ENCODE measurements around the gene CALN1.
"Not testable (repeated sequence)": the region's sequence is repeated elsewhere in the genome, so short reads cannot be mapped to it uniquely, and the experiment has no call there.

The CALN1 gene

DNA sequence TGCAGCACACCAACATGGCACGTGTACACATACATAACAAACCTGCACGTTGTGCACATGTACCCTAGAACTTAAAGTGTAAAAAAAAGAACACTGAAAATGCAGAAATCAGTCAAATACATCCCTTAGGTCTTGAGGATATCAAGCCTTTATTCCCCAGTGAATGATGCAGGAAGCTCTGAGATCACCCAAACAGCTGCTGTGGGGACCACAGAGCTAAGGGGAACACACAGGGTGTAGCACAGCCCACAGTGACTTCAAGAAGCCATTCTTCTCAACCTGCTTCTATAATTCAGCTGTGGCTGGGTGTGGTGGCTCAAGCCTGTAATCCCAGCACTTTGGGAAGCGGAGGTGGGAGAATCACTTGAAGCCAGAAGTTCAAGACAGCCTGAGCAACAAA lies 314.9 kb downstream of the CALN1 start:
- no peak for DNase-seq (ENCODE audit: low spot score)

DNA sequence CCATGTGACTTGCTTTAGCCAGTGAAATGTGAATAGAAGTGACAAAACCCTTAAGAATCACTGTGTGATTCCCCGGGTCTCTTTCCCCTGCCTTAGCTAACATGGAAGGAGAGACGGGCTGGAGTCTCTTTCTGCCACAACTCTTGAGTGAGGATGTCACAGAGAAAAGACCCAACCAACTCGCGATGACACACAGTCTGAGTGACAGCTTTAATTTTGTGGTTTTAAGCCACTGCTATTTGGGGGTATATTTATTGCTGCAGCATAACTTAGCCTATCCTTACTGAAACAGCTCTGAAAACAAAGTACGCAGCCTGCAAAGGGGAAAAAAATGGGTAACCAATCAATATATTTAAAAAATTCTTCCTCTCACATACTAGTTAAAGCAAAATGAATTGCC lies 319.4 kb downstream of the CALN1 start:
- DNase-seq (ENCODE audit: low spot score) = no peak

DNA sequence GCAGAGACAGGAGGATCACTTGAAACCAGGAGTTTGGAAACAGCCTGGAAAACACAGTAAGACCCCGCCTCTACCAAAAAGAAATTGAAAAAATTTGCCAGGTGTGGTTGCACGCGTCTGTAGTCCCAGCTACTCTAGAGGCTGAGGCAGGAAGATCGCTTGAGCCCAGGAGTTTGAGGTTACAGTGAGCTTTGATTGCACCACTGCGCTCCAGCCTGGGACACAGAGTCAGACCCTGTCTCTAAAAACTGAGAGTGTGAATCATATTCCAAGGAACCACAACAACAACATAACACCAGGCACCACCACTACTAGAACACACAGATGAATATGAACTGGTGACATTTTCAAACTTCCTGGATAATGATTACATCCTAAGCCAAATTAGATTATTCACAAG lies 324.2 kb downstream of the CALN1 start:
- no peak for DNase-seq (ENCODE audit: low spot score)

DNA sequence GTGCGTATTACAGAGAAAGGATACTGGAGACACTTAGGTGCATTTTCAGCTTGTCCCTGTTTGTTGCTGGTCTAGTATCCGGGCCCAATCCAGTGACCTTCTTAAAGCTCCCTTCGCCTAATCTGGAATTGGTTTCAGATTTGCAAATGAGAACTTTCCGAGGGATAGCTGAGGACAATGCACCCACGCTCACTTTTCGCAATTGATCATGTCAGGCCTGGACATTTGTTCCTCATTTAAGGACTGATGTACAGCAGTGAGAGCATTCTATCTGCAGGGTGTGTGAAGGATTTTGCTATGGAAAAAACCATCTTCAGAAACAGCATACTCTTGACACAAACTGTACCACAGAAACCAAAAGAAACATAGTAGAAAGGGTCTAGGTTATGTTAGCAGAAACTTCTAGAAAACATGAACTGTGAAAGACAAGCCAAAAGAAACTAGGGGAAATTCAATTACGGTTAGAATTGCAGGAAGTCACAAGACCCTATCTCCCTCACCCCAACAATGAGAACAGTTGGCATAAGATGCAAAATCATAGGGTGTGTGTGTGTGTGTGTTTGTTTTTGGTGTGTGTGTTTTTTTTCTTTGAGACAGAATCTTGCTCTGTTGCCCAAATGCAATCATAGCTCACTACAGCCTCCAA lies 331.1 kb downstream of the CALN1 start:
- no peak for DNase-seq (ENCODE audit: low spot score)

DNA sequence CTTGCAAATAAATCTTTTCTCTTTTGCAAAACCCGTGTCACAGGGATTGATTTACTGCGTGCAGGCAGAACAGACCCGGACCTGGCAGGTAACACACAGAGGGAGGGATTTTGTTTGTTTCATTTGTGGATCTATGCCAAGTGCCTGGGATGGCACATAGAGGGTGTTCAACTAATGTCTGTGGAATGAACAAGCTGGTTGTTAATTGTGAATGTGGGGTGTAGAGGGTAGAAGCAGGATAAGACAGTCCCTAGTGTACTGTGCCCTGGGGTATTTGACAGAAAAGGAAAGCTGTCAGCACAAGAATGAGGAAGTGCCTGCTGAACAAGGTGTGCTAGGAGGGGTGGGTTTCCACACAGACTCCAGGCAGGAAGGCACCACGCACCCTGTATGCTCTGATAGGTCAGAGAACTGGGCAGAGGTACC lies 331.8 kb downstream of the CALN1 start:
- peak; percentile 35 for DNase-seq (ENCODE audit: low spot score)

DNA sequence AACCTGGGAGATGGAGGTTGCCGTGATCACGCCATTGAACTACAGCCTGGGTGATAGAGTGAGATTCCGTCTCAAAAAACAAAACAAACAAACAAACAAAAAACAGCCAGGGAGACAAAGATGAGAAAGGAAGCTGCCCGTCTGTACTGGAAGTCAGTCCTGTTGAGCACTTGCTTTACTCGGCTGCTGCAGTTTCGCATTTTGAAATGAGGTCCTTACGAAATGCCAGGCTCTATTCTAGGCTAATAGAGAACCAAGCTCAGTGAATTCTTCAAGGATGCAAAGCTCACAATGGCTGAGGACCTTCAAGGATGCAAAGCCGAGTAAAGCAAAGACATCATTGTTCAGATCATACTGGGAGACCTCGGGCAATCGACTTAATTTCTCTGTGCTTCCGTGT lies 333.3 kb downstream of the CALN1 start:
- no peak for DNase-seq (ENCODE audit: low spot score)

DNA sequence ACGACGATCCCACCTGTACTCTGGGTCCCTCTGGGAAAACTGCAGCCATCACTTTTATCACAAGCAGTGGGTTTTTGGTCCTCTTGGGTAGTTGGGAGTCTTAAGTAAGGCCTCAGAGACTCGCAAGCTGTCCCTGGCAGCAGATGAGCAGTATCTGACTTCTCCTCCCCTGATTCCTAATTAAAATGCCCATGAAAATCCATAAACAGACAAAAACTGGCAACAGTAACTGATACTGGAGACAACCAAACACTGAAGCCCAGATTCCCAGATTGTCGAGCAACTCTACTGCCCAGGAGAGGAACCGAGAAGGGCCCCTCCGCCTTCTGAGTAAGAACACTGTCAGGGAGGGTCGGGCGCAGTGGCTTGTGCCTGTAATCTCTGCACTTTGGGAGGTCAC lies 333.8 kb downstream of the CALN1 start:
- peak; percentile 85 for DNase-seq (ENCODE audit: low spot score)

DNA sequence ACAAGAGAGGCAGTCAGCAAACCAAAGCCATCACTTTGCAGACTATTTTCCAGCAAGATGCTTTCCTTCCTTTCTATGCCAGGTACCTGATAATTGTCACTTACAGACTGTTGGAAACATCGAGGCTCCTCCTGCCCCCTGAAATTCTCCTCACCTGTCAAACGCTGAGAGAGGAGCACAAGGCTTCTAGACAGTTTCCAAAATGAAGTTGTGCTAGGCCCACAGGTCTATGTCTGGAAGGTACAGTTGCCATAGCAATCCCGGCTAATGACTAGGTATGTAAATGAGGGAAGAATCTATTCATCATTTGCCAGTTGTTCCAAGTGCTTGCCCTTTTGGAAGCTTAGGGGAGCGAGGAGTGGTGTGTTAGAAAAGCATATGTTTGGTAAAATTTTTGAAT lies 334.4 kb downstream of the CALN1 start:
- DNase-seq (ENCODE audit: low spot score) = no peak

DNA sequence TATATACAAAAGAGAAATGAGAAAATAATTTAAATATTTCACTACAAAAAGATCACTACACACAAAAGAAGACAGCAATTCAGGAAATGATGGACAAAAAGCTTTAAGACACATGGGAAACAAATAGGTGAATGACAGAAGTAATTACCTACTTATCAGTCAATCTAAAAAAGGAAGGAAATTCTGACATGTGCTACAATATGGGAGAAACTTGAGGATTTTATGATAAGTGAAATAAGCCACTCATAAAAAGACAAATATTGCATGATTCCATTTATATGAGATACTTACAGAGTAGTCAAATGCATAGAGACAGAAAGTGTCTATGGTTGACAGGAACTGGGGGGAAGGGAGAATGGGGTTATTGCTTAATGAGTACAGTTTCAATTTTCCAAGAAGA lies 339.2 kb downstream of the CALN1 start:
- no peak for DNase-seq (ENCODE audit: low spot score)

DNA sequence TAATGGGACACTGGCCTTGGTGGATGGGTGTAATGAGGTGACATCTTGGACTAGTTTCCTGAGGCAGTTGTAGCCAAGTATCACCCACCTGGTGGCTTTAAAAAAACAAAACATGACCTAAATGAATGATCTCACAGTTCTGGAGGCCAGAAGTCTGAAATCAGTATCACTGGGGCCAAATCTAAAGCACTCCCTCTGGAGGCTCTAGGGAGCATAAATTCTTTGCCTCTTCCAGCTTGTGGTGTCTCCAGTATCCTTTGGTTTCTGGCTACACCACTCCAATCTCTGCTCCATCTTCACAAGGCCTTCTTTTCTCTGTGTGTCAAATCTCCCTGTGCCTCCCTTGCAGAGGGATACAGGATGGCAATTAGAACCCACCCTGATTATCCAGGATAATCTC lies 342.9 kb downstream of the CALN1 start:
- no peak for DNase-seq (ENCODE audit: low spot score)

DNA sequence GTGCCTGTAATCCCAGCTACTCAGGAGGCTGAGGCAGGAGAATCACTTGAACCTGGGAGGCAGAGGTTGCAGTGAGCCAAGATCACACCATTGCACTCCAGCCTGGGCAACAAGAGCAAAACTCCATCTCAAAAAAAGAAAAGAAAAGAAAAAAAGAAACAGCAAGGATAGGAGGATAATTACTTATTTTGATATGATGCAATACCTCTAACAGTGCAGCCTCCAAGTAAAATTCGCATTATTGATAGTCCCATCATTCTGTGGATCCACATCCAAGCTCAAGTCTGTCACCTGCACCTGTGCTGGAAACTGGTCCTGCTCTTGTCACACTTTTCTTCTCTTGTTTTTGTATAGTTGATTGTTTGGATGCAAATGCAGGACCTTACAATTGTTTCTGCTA lies 346.4 kb downstream of the CALN1 start:
- not testable (repeated sequence) for DNase-seq (ENCODE audit: low spot score)

DNA sequence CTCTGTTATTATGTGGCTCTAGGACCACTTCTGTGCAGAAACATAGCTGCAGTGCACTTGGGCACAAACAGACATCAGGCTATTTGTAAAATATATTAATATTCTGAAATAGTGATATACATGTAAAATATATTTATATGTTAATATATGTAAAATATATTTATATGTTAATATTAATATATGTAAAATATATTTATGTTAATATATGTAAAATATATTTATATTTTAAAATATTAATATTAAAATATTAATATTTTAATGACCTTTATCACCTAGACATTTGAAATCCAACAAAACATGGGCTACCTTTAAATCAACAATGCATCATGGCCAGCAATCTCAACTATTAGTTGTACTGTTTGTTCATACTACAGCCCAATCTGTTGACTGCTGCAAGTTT lies 347.2 kb downstream of the CALN1 start:
- no peak for DNase-seq (ENCODE audit: low spot score)

DNA sequence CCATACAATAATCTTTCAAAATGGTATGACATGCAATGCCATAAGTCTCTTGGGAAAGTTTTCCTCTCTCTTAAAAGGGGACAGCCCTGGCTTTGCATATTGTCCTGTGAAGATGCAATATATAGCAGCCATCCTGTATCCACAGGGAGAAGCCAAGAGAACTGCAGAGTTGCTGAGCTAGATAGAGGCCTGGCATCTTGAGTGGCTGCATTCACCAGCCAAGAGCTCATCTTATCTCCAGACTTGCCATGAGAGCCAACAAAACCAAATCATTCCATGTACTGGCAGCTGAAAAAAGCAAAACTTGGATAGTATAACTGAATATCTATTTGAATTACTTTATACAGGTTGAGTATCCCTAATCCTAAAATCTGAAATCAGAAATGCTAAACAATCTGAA lies 348.8 kb downstream of the CALN1 start:
- peak; percentile 67 for DNase-seq (ENCODE audit: low spot score)

DNA sequence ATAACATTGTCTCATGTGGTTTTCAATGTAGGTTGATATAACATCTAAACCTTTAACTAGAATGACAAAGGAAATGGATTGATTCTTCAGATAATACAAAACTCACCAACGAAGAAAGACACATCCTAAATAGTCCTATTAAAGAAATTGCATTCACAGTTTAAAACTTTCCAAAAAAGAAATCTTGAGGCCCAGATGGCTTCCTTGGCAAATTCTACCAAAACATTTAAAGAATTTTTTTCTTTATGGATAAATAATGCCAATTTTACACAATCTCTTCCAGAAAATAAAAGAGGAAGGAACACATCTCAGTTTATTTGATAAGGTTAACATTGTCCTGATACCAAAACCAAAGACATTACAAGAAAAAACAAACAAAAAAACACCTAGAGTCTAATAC lies 349.5 kb downstream of the CALN1 start:
- no peak for DNase-seq (ENCODE audit: low spot score)

DNA sequence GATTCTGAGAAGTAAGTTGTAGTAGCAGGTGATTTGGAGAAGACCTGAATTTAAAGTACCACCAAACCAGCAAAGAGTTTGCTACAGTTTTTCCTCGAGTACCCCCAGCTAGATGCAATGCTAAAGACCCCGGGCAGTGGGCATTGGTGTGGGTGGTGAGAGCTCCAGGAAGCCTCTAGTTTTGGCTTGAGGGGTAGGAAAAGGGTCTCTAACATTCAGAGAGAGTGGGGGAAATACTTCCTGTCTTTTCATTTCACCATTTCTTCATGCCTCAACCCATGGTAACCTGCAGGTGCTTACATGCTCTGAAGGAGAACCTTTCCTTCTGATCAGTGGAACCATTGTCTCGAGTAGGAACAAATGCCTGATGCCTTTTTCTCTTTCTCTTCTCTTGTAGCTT lies 352.2 kb downstream of the CALN1 start:
- no peak for DNase-seq (ENCODE audit: low spot score)

DNA sequence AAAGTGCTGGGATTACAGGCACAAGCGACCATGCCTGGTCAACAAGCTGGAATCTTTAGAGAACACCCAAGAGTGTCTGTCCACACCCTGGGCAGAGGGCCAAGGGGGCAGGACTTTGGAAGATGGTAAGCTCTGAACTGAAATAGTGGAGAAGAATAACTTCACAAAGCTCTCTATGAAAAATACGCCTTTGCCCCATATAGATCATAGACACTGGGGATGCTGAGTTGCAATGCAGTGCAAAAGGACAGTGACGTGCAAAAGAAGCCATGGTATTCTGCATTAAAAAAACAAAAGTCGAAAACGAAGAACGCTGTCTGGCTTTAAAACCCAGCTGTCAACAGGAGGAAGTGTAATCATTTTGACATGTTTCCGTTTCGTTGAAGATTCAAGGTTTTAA lies 353.6 kb downstream of the CALN1 start:
- DNase-seq (ENCODE audit: low spot score) = no peak

DNA sequence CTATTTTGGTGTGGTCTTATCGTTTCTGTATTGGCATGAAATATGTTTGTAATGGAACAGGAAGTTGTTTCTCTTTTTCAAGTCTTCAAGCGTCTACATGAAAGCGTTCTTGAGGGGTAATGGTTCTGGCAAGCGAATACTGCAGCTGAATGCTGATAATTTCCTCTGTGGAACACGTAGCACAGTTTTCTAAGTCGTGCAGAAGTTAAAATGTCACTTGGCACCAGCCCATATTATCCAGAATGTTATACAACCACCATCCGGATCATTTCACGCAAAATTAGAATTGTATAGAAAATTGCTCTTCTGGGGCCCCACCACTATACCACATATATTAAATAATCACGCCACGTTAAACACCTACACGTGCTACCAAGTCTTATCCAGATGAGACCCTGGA lies 354.3 kb downstream of the CALN1 start:
- DNase-seq (ENCODE audit: low spot score) = no peak

DNA sequence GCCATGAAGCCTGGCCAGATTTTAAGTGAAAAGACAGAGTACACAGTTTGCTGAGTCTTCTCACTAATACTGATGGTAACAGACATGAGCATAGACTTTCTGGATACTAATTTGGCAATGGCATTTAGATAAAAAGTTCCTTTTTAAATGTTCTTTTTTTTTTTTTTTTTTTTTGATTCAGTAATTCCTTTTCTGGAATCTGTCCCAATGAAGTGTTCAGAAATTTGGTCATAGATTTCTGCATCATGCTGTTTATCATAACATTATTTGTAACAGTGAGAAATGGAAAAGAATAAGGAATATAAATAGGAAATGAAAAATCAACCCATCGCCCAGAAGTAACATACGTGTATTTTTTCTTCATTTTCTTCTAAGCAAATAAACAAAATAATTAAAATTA lies 354.9 kb downstream of the CALN1 start:
- DNase-seq (ENCODE audit: low spot score) = no peak

DNA sequence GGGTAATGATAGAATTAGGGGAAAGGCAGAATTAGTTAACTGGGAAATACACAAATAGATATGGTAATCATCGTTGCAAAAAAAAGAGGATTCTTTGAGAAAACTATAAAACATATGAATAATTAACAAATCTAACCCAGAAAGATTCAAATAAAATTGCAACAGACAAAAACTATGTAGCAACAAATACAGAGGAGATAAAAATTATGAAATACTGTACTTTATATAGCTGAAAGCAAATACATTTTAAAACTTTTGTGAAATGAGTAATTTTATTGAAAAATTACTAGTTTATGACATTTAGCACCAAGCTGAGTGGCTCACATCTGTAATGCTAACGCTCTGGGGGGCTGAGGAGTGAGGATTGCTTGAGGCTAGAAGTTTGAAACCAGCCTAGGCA lies 356.7 kb downstream of the CALN1 start:
- DNase-seq (ENCODE audit: low spot score) = no peak

DNA sequence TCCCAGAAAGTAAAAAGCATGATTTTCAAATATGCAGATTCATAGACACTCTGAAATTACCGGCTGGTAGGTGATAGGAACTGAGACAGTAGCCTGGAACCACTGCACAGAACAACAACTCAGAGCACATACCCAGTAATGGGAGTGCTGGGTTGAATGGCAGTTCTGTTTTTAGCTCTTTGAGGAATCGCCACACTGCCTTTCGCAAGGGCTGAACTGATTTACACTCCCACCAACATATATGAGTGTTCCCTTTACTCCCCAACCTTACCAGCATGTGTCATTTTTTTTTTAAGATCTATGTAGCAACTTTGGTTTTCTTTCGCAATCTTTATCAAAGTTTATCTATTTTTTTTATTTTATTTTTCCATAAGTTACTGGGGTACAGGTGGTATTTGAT lies 358.8 kb downstream of the CALN1 start:
- no peak for DNase-seq (ENCODE audit: low spot score)

DNA sequence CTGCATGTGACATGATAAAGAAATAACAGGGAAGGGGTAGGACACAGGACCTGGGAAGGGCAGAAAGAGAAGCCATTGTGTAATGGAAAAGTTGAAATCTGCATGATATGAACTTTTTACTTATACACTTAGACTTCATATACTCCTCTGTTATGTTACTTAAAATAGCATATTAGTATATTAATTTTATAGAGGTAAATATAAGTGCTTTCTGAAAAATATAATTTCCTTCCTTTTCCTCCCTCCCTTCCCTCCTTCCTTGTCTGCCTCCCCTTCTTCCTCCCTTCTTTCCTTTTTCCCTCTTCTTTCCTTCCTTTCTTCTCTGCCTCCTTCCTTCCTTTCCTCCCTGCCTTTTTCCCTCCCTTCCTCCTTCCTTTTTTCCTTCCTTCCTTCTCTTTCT lies 363.7 kb downstream of the CALN1 start:
- no peak for DNase-seq (ENCODE audit: low spot score)

DNA sequence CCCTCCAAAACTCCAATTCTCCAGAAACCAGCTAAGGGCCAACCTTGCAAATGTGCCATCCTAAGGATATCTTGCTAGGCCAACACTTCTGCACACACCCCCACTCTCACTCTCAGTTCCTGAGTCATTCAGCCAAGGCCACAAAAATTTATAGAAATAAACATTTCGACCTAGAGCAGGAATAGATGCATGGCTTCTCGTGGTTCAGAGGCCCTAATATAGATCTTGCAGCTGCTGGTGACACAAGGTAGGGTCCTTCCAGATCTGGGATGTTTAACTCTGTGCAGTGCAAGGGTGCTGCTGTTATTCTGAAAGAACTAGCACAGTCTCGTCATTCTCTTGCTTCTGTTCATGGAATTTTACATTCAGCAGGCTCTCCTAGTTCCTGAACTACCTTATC lies 369.3 kb downstream of the CALN1 start:
- DNase-seq (ENCODE audit: low spot score) = no peak

DNA sequence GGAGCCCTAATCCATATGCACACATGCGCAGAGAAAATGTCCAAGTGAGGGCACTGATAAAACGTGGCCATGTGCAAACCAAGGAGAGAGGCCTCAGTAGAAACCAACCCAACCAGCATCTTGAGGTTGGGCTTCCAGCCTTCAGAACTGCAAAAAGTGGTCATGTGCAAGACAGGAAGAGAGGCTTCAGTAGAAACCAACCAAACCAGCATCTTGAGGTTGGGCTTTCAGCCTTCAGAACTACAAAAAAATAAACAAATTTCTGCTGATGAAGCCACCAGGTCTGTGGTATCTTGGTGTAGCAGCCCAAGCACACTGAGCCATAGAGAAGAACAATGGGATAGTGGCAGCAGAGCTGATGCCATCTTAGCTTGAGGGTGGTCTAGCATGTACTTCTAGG lies 371.5 kb downstream of the CALN1 start:
- no peak for DNase-seq (ENCODE audit: low spot score)

DNA sequence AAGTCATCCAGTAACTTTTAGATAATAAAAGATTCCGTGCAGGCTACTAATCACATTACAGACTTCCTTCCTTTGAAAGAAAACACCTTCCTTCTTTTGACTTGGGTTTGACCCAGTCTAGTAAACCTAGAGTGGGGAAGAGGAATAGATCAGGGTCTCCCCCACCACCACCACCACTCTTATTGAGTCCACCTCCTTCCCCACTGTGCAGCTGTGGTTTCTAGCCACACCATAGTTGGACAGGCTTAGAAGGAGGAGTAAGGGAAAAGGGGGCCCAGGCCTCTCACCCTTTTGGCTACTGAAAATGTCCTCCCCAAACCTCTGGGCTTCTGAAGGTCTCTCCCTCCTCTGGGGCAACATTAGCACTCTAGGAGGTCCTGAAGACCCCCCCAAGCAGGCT lies 372.7 kb downstream of the CALN1 start:
- no peak for DNase-seq (ENCODE audit: low spot score)

Measured in cerebellar cortex (tissue), 1 donor.